SK-N-MC (cell line): ENCODE measurements around the gene NPB.

Experiments used
- EZH2 ChIP-seq: fragments of 200-600 bp; sonication (generic); IDR thresholded peaks from one replicate; pipeline ENCODE4 v1.6.1; 2017; ENCODE audit warnings: antibody characterized with exemption
- FOXP2 ChIP-seq: optimal IDR thresholded peaks from 2 replicates; pipeline ENCODE3; 2011; ENCODE audit warnings: mild to moderate bottlenecking, moderate library complexity; ENCODE audit not compliant: insufficient read depth; ENCODE audit errors: extremely low read length, control extremely low read depth
- POLR2AphosphoS5 ChIP-seq: IDR thresholded peaks from 2 replicates; pipeline ENCODE4 v1.6.1; 2012; ENCODE audit warnings: mild to moderate bottlenecking, low read depth, low read length, borderline replicate concordance

- TF ChIP-seq POLR2AphosphoS5 (no peak), EZH2 (no peak), FOXP2 (no peak)
These were observed 3.2 kb upstream of the NPB start for GRCh38 chr17:81898885-81899284.
